Endothelial cell of umbilical vein (primary cell): Measurements from ENCODE around the gene MGAT4B. TPM values are rescaled to one million over a fixed set of nuclear protein-coding genes. Genes with fewer than 3 reads are reported as not detected.

ENCODE experiments used
- BruUV-seq: library from RNA; stranded (reverse); fragments of 400-500 nt; replicated peaks from 2 replicates; lab custom pipeline; 2021; lab: Mats Ljungman, UMichigan
- CTCF ChIA-PET: fragments of 300-600, 350-600 bp; sonication (Branson Sonifier 250); formaldehyde crosslinking; loops from one replicate; lab custom pipeline; 2021; ENCODE audit warnings: antibody characterized with exemption, inconsistent platforms; lab: Charles Lee
- POLR2A ChIA-PET: fragments of 300-600, 350-600 bp; sonication (Branson Sonifier 250); formaldehyde crosslinking; loops from one replicate; lab custom pipeline; 2021; ENCODE audit warnings: antibody characterized with exemption, inconsistent platforms; lab: Charles Lee
- DNase-seq: peaks from one replicate; pipeline ENCODE4 v3.0.0-alpha.2; 2011; ENCODE audit warnings: low read depth, low spot score
- FAIRE-seq: peaks from 2 replicates; lab custom pipeline; 2011; peaks lifted over from hg19 to GRCh38; lab: Jason Lieb, UNC
- H2AFZ ChIP-seq: 2 replicates; pipeline ENCODE4 v1.6.0; 2012; ENCODE audit warnings: low read depth, low read length, control low read depth, inconsistent platforms
- H3K27ac ChIP-seq: 2 replicates; pipeline ENCODE4 v1.5.1; 2011; ENCODE audit warnings: low read depth, mild to moderate bottlenecking, control low read depth, low read length, moderate library complexity; ENCODE audit not compliant: insufficient read depth
- H3K27me3 ChIP-seq, 2 experiments: 2 replicates each; pipeline versions ENCODE4 v1.6.0 to v1.6.1; 2011; ENCODE audit warnings: low read length in 2 of 2, mixed read lengths in 1 of 2; ENCODE audit not compliant: control insufficient read depth in 2 of 2, insufficient read depth in 2 of 2
- H3K36me3 ChIP-seq, 2 experiments: 2 replicates in 1 of 2; 3 replicates in 1 of 2; pipeline ENCODE4 v1.5.1; 2011; ENCODE audit warnings: low read length in 2 of 2, mild to moderate bottlenecking in 1 of 2, moderate library complexity in 1 of 2; ENCODE audit not compliant: control insufficient read depth in 2 of 2, insufficient read depth in 2 of 2; ENCODE audit errors: extremely low read depth in 1 of 2
- H3K4me1 ChIP-seq: 3 replicates; pipeline ENCODE4 v1.5.1; 2011; ENCODE audit warnings: mild to moderate bottlenecking, low read length; ENCODE audit not compliant: control insufficient read depth, insufficient read depth; ENCODE audit errors: extremely low read depth
- H3K4me2 ChIP-seq: 2 replicates; pipeline ENCODE4 v1.6.1; 2011; ENCODE audit warnings: low read length, control low read depth, mixed read lengths; ENCODE audit not compliant: insufficient read depth
- H3K4me3 ChIP-seq, 3 experiments: fragments of 200-600 bp in 1 of 3; sonication (generic), shearing (Covaris generic) in 1 of 3; replicated peaks in 1 of 3; 2 replicates each; pipeline ENCODE4 v1.5.1; 2011 to 2016; ENCODE audit warnings: control low read depth in 3 of 3, low read length in 3 of 3, mild to moderate bottlenecking in 2 of 3, inconsistent platforms in 1 of 3, low read depth in 1 of 3, moderate library complexity in 1 of 3; ENCODE audit not compliant: insufficient read depth in 1 of 3
- H3K79me2 ChIP-seq: 2 replicates; pipeline ENCODE4 v1.6.0; 2012; ENCODE audit warnings: low read length, inconsistent platforms; ENCODE audit not compliant: control insufficient read depth, insufficient read depth
- H3K9ac ChIP-seq: replicated peaks from 2 replicates; pipeline ENCODE3; 2011; ENCODE audit warnings: low read length, control low read depth; ENCODE audit not compliant: insufficient read depth; ENCODE audit errors: extremely low read depth
- H3K9me1 ChIP-seq: replicated peaks from 3 replicates; pipeline ENCODE4 v1.6.0; 2011; ENCODE audit warnings: mild to moderate bottlenecking, low read length; ENCODE audit not compliant: control insufficient read depth, insufficient read depth; ENCODE audit errors: extremely low read depth
- H3K9me3 ChIP-seq: replicated peaks from 2 replicates; pipeline ENCODE4 v1.5.1; 2012; ENCODE audit warnings: low read length, inconsistent platforms; ENCODE audit not compliant: control insufficient read depth, insufficient read depth
- H4K20me1 ChIP-seq: replicated peaks from 2 replicates; pipeline ENCODE3; 2011; ENCODE audit warnings: mild to moderate bottlenecking, low read length; ENCODE audit not compliant: control insufficient read depth, insufficient read depth; ENCODE audit errors: extremely low read depth
- EZH2 ChIP-seq: IDR thresholded peaks from 2 replicates; pipeline ENCODE4 v1.6.1; 2012; ENCODE audit warnings: borderline replicate concordance, low read depth, mild to moderate bottlenecking, moderate library complexity, low read length, inconsistent platforms; ENCODE audit not compliant: severe bottlenecking
- FOS ChIP-seq: IDR thresholded peaks from 2 replicates; pipeline ENCODE4 v1.6.1; 2011; ENCODE audit warnings: mild to moderate bottlenecking, low read length, moderate library complexity, borderline replicate concordance; ENCODE audit not compliant: insufficient read depth
- GATA2 ChIP-seq: IDR thresholded peaks from 2 replicates; pipeline ENCODE4 v1.7.0; 2011; ENCODE audit warnings: low read depth, mild to moderate bottlenecking, moderate library complexity, mixed read lengths, low read length; ENCODE audit not compliant: insufficient read length, insufficient read depth
- JUN ChIP-seq: IDR thresholded peaks from 2 replicates; pipeline ENCODE4 v1.6.1; 2011; ENCODE audit warnings: borderline replicate concordance, low read depth; ENCODE audit not compliant: insufficient read length, insufficient read depth
- MYC ChIP-seq: IDR thresholded peaks from one replicate; pipeline ENCODE4 v1.6.1; 2011; ENCODE audit warnings: mild to moderate bottlenecking, low read depth, low read length
- POLR2A ChIP-seq: IDR thresholded peaks from 2 replicates; pipeline ENCODE4 v1.6.1; 2012; ENCODE audit warnings: low read depth, mild to moderate bottlenecking, control low read depth, low read length
- POLR2AphosphoS5 ChIP-seq: IDR thresholded peaks from 2 replicates; pipeline ENCODE4 v1.6.1; 2012; ENCODE audit warnings: low read depth, mild to moderate bottlenecking, control low read depth, low read length, moderate library complexity; ENCODE audit not compliant: insufficient read depth
- dilution Hi-C: fragments of 300-500 bp; cut with MboI; formaldehyde crosslinking; loops from one replicate; pipeline ENCODE4 v1.15.0; 2019; ENCODE audit warnings: low sequenced_read_pairs; ENCODE audit not compliant: extremely low pct_ligation_motif_present
- intact Hi-C: fragments of 100-400 bp; cut with micrococcal nuclease; formaldehyde crosslinking; loops from one replicate; pipeline ENCODE4 v1.10.0; 2022
- polyA plus RNA-seq, 4 experiments: library from polyadenylated mRNA; depleted of rRNA in 3 of 4; stranded (reverse) in 3 of 4; unstranded in 1 of 4; fragments of >200 nt; gene quantifications; 2 replicates each; pipeline versions ENCODE4 v1.2.1 to v1.2.3, GENCODE V29; 2011 to 2012; ENCODE audit warnings: missing spikeins in 1 of 4
- total RNA-seq: library from RNA; stranded (reverse); gene quantifications from 2 replicates; pipeline ENCODE4 v1.2.3, GENCODE V29; 2021
- TF ChIP-seq, protein P1 (sequence below), 2 donors: IDR thresholded peaks; 1 replicate in 1 of 2; 2 replicates in 1 of 2; pipeline ENCODE4 v1.5.1; 2011; ENCODE audit warnings: low read length in 2 of 2, mild to moderate bottlenecking in 2 of 2, moderate library complexity in 2 of 2, control low read depth in 1 of 2, inconsistent platforms in 1 of 2, low read depth in 1 of 2; ENCODE audit not compliant: insufficient read depth in 1 of 2; ENCODE audit errors: extremely low read depth in 1 of 2
- TF ChIP-seq, protein P2 (sequence below): IDR thresholded peaks from 2 replicates; pipeline ENCODE4 v1.6.1; 2011; ENCODE audit not compliant: insufficient read depth, insufficient read length

Gene MGAT4B
- total and polyA plus RNA-seq, 2 donors (not counting 3 experiments of a cell fraction or from before 2014, with no cell fraction given), result 243 TPM

- no peak overlapping the region for H3K27ac ChIP-seq
- H3K36me3 ChIP-seq, result peaks cover 30 to 52% of the 10 kb centered on the region in 2 experiments
- H3K4me2 ChIP-seq, result no peak overlapping the region
- no peak overlapping the region for H3K4me3 ChIP-seq
- H2AFZ ChIP-seq, result no peak overlapping the region
- H3K27me3 ChIP-seq, result no peaks in the 10 kb centered on the region
- DNase-seq (no peak), FAIRE-seq (no peak)
- no peak overlapping the region for H3K9ac ChIP-seq
- ChIA-PET POLR2A (no interaction called here), CTCF (interaction anchor here (1.6 kb wide), 1 partner anchor 23 kb away, joined by 8 read pairs; no protein-coding TSS in a partner anchor)
- peaks cover 23% of the 10 kb centered on the region for H3K4me1 ChIP-seq
- H3K79me2 ChIP-seq, result peaks cover 56% of the 10 kb centered on the region
- BruUV-seq, result no TSS peak
- peaks cover 10% of the 10 kb centered on the region for H4K20me1 ChIP-seq
- intact Hi-C loops, result loop anchor here (5.0 kb wide), 2 partner anchors 248 to 267 kb away; partner anchors contain the start of gene RNF130
- TF ChIP-seq JUN, result no peak
- TF ChIP-seq FOS, result no peak
- no peak for TF ChIP-seq MYC
- no peak for TF ChIP-seq EZH2
- TF ChIP-seq, protein P1, sequence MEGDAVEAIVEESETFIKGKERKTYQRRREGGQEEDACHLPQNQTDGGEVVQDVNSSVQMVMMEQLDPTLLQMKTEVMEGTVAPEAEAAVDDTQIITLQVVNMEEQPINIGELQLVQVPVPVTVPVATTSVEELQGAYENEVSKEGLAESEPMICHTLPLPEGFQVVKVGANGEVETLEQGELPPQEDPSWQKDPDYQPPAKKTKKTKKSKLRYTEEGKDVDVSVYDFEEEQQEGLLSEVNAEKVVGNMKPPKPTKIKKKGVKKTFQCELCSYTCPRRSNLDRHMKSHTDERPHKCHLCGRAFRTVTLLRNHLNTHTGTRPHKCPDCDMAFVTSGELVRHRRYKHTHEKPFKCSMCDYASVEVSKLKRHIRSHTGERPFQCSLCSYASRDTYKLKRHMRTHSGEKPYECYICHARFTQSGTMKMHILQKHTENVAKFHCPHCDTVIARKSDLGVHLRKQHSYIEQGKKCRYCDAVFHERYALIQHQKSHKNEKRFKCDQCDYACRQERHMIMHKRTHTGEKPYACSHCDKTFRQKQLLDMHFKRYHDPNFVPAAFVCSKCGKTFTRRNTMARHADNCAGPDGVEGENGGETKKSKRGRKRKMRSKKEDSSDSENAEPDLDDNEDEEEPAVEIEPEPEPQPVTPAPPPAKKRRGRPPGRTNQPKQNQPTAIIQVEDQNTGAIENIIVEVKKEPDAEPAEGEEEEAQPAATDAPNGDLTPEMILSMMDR (IDR thresholded peaks at IDR 0.05; ENCODE audit: extremely low read depth in 1 of 2, insufficient read depth in 1 of 2, low read depth in 1 of 2, low read length in 2 of 2), result no peak
- TF ChIP-seq GATA2, result no peak
- TF ChIP-seq, protein P2, sequence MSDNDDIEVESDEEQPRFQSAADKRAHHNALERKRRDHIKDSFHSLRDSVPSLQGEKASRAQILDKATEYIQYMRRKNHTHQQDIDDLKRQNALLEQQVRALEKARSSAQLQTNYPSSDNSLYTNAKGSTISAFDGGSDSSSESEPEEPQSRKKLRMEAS, result no peak
- TF ChIP-seq POLR2AphosphoS5, result no peak
- no peak for TF ChIP-seq POLR2A
- H3K9me1 ChIP-seq, result no peaks in the 10 kb centered on the region
- dilution Hi-C loops, result no loop called here
- H3K9me3 ChIP-seq, result no peaks in the 10 kb centered on the region
Observed at GRCh38 chr5:179824745-179825112, 18.1 kb upstream of the MGAT4B start.
